ENCODE measurements around the gene FUT9. TPM values are rescaled to one million over a fixed set of nuclear protein-coding genes. Genes with fewer than 3 reads are reported as not detected.

The FUT9 gene
- total and polyA plus RNA-seq, 2 donors (not counting 1 experiment from before 2014, with no cell fraction given) = not detected

DNA sequence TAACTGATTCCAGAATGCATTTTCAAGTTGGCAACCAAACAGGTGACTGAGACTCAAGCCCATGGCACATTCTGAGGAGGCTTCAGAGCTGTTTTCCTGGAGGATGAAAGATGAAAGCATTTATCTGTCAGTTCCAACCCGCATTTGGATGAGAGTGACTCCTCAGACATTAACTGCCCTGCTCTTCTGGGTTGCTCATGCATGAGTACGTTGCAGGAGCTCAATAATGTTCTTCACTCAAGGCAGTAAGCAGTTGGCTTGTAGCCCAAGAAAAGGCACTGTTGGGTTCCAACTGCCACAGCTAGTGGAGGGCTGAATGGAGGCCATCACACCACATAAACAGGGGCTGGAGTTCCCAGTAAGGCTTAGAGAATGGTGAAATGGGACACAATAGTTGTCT, 155.3 kb downstream of the FUT9 start:
- Histone ChIP-seq H3K9me3 (ENCODE audit: control insufficient read depth, insufficient read depth, low read depth, low read length) (no peaks in the 10 kb centered on the region), H4K20me1 (ENCODE audit: control insufficient read depth, extremely low read depth, insufficient read depth, low read length) (no peaks in the 10 kb centered on the region), H3K4me3 (replicated peaks in 1 of 4; ENCODE audit: control extremely low read depth in 1 of 4, insufficient read depth in 1 of 4, low read depth in 3 of 4, low read length in 4 of 4) (no peak overlapping the region), H2AFZ (ENCODE audit: low read length) (no peak overlapping the region), H3K4me2 (ENCODE audit: extremely low read depth, insufficient read depth, low read length) (no peak overlapping the region), H3K27ac (ENCODE audit: insufficient read depth, low read length) (no peak overlapping the region), H3K4me1 (ENCODE audit: control insufficient read depth, extremely low read depth, insufficient read depth, low read length) (no peaks in the 10 kb centered on the region), H3K36me3 (ENCODE audit: control insufficient read depth, insufficient read depth, low read length) (no peaks in the 10 kb centered on the region), H3K9ac (ENCODE audit: insufficient read depth, low read length) (no peak overlapping the region), H3K79me2 (ENCODE audit: control insufficient read depth, insufficient read depth, low read length) (no peaks in the 10 kb centered on the region), H3K27me3 (ENCODE audit: control insufficient read depth, insufficient read depth, low read length) (no peaks in the 10 kb centered on the region)
- DNase-seq (ENCODE audit: low read depth in 2 of 2) = no peak
- no peak for TF ChIP-seq CTCF (conservative IDR thresholded peaks at IDR 0.05 in 1 of 2, IDR thresholded peaks at IDR 0.05 in 1 of 2; ENCODE audit: low read depth in 1 of 2, low read length in 2 of 2)
- TF ChIP-seq EZH2 (IDR thresholded peaks at IDR 0.05; ENCODE audit: low read length, missing control alignments) = no peak

GRCh38 chr6:96184798-96185197, 169.0 kb downstream of the FUT9 start:
- no peaks in the 10 kb centered on the region for H4K20me1 ChIP-seq (ENCODE audit: control insufficient read depth, extremely low read depth, insufficient read depth, low read length)
- no peaks in the 10 kb centered on the region for H3K79me2 ChIP-seq (ENCODE audit: control insufficient read depth, insufficient read depth, low read length)
- H3K9me3 ChIP-seq (ENCODE audit: control insufficient read depth, insufficient read depth, low read depth, low read length) = no peaks in the 10 kb centered on the region
- no peak overlapping the region for H3K4me2 ChIP-seq (ENCODE audit: extremely low read depth, insufficient read depth, low read length)
- DNase-seq (ENCODE audit: low read depth in 2 of 2) = no peak
- no peak overlapping the region for H3K9ac ChIP-seq (ENCODE audit: insufficient read depth, low read length)
- no peak overlapping the region for H3K4me3 ChIP-seq (replicated peaks in 1 of 4; ENCODE audit: control extremely low read depth in 1 of 4, insufficient read depth in 1 of 4, low read depth in 3 of 4, low read length in 4 of 4)
- H3K4me1 ChIP-seq (ENCODE audit: control insufficient read depth, extremely low read depth, insufficient read depth, low read length) = no peaks in the 10 kb centered on the region
- H3K36me3 ChIP-seq (ENCODE audit: control insufficient read depth, insufficient read depth, low read length) = no peaks in the 10 kb centered on the region
- H3K27me3 ChIP-seq (ENCODE audit: control insufficient read depth, insufficient read depth, low read length) = no peaks in the 10 kb centered on the region
- TF ChIP-seq EZH2 (IDR thresholded peaks at IDR 0.05; ENCODE audit: low read length, missing control alignments) (no peak), CTCF (conservative IDR thresholded peaks at IDR 0.05 in 1 of 2, IDR thresholded peaks at IDR 0.05 in 1 of 2; ENCODE audit: low read depth in 1 of 2, low read length in 2 of 2) (no peak)
- H3K27ac ChIP-seq (ENCODE audit: insufficient read depth, low read length) = no peak overlapping the region
- no peak overlapping the region for H2AFZ ChIP-seq (ENCODE audit: low read length)

- H3K9ac ChIP-seq (ENCODE audit: insufficient read depth, low read length) = no peak overlapping the region
- DNase-seq (ENCODE audit: low read depth in 2 of 2) = no peak
- H2AFZ ChIP-seq (ENCODE audit: low read length) = no peak overlapping the region
- H4K20me1 ChIP-seq (ENCODE audit: control insufficient read depth, extremely low read depth, insufficient read depth, low read length) = no peaks in the 10 kb centered on the region
- no peak overlapping the region for H3K27ac ChIP-seq (ENCODE audit: insufficient read depth, low read length)
- H3K36me3 ChIP-seq (ENCODE audit: control insufficient read depth, insufficient read depth, low read length) = no peaks in the 10 kb centered on the region
- H3K4me1 ChIP-seq (ENCODE audit: control insufficient read depth, extremely low read depth, insufficient read depth, low read length) = no peaks in the 10 kb centered on the region
- H3K9me3 ChIP-seq (ENCODE audit: control insufficient read depth, insufficient read depth, low read depth, low read length) = no peaks in the 10 kb centered on the region
- no peaks in the 10 kb centered on the region for H3K79me2 ChIP-seq (ENCODE audit: control insufficient read depth, insufficient read depth, low read length)
- no peaks in the 10 kb centered on the region for H3K27me3 ChIP-seq (ENCODE audit: control insufficient read depth, insufficient read depth, low read length)
- H3K4me2 ChIP-seq (ENCODE audit: extremely low read depth, insufficient read depth, low read length) = no peak overlapping the region
- TF ChIP-seq CTCF (conservative IDR thresholded peaks at IDR 0.05 in 1 of 2, IDR thresholded peaks at IDR 0.05 in 1 of 2; ENCODE audit: low read depth in 1 of 2, low read length in 2 of 2) (no peak), EZH2 (IDR thresholded peaks at IDR 0.05; ENCODE audit: low read length, missing control alignments) (no peak)
- no peak overlapping the region for H3K4me3 ChIP-seq (replicated peaks in 1 of 4; ENCODE audit: control extremely low read depth in 1 of 4, insufficient read depth in 1 of 4, low read depth in 3 of 4, low read length in 4 of 4)
Observed at GRCh38 chr6:96186094-96186493, 170.3 kb downstream of the FUT9 start.
